HEK293T (cell line): ENCODE measurements around the gene ANKRD33B.

Source experiments
- CTCF ChIA-PET: fragments of 350-600 bp; formaldehyde crosslinking; extraction: SDS; loops from one replicate; lab custom pipeline; 2021; ENCODE audit warnings: antibody characterized with exemption, inconsistent platforms; lab: Yijun Ruan, JAX
- POLR2A ChIA-PET: fragments of 350-600 bp; formaldehyde crosslinking; extraction: SDS; loops from one replicate; lab custom pipeline; 2020; ENCODE audit warnings: antibody characterized with exemption, inconsistent platforms; lab: Yijun Ruan, JAX
- DNase-seq: peaks from one replicate; pipeline ENCODE4 v3.0.0; 2012; ENCODE audit warnings: mixed read lengths; ENCODE audit errors: extremely low spot score
- ARNT ChIP-seq: fragments of 450-650 bp; IDR thresholded peaks from 2 replicates; pipeline ENCODE4 v1.6.1; 2017; ENCODE audit warnings: mild to moderate bottlenecking
- BHLHE40 ChIP-seq: fragments of 450-650 bp; IDR thresholded peaks from 2 replicates; pipeline ENCODE4 v1.6.1; 2016; ENCODE audit warnings: mild to moderate bottlenecking, moderate library complexity, borderline replicate concordance
- CTBP1 ChIP-seq: fragments of 450-650 bp; IDR thresholded peaks from 2 replicates; pipeline ENCODE4 v1.6.1; 2016; ENCODE audit warnings: borderline replicate concordance
- ELF4 ChIP-seq: fragments of 450-650 bp; IDR thresholded peaks from 2 replicates; pipeline ENCODE4 v1.6.1; 2017; ENCODE audit warnings: antibody characterized with exemption
- FOXA1 ChIP-seq: fragments of 450-650 bp; IDR thresholded peaks from 2 replicates; pipeline ENCODE4 v1.6.1; 2016; ENCODE audit warnings: mild to moderate bottlenecking
- FOXK2 ChIP-seq: fragments of 450-650 bp; IDR thresholded peaks from 2 replicates; pipeline ENCODE4 v1.6.1; 2016; ENCODE audit warnings: mild to moderate bottlenecking
- FOXM1 ChIP-seq: fragments of 450-650 bp; IDR thresholded peaks from 2 replicates; pipeline ENCODE4 v1.6.1; 2017; ENCODE audit warnings: mild to moderate bottlenecking, borderline replicate concordance
- HDGF ChIP-seq: fragments of 450-650 bp; IDR thresholded peaks from 2 replicates; pipeline ENCODE4 v1.6.1; 2017; ENCODE audit warnings: antibody characterized with exemption, borderline replicate concordance
- L3MBTL2 ChIP-seq: fragments of 450-650 bp; conservative IDR thresholded peaks from 2 replicates; pipeline ENCODE4 v1.6.1; 2016; ENCODE audit warnings: mild to moderate bottlenecking
- LEF1 ChIP-seq: fragments of 450-650 bp; IDR thresholded peaks from 2 replicates; pipeline ENCODE4 v1.6.1; 2017; ENCODE audit warnings: mild to moderate bottlenecking, borderline replicate concordance
- NFRKB ChIP-seq: fragments of 450-650 bp; IDR thresholded peaks from 2 replicates; pipeline ENCODE4 v1.6.1; 2016; ENCODE audit warnings: mild to moderate bottlenecking, moderate library complexity
- PKNOX1 ChIP-seq: fragments of 450-650 bp; IDR thresholded peaks from 2 replicates; pipeline ENCODE4 v1.6.1; 2016
- SP1 ChIP-seq: fragments of 450-650 bp; IDR thresholded peaks from 2 replicates; pipeline ENCODE4 v1.6.1; 2017
- SUZ12 ChIP-seq: fragments of 450-650 bp; IDR thresholded peaks from 2 replicates; pipeline ENCODE4 v1.6.1; 2016; ENCODE audit warnings: mild to moderate bottlenecking
- TARDBP ChIP-seq: fragments of 450-650 bp; IDR thresholded peaks from 2 replicates; pipeline ENCODE4 v1.6.1; 2016
- ZNF384 ChIP-seq: fragments of 450-650 bp; IDR thresholded peaks from 2 replicates; pipeline ENCODE4 v1.6.1; 2016

ANKRD33B gene

DNA sequence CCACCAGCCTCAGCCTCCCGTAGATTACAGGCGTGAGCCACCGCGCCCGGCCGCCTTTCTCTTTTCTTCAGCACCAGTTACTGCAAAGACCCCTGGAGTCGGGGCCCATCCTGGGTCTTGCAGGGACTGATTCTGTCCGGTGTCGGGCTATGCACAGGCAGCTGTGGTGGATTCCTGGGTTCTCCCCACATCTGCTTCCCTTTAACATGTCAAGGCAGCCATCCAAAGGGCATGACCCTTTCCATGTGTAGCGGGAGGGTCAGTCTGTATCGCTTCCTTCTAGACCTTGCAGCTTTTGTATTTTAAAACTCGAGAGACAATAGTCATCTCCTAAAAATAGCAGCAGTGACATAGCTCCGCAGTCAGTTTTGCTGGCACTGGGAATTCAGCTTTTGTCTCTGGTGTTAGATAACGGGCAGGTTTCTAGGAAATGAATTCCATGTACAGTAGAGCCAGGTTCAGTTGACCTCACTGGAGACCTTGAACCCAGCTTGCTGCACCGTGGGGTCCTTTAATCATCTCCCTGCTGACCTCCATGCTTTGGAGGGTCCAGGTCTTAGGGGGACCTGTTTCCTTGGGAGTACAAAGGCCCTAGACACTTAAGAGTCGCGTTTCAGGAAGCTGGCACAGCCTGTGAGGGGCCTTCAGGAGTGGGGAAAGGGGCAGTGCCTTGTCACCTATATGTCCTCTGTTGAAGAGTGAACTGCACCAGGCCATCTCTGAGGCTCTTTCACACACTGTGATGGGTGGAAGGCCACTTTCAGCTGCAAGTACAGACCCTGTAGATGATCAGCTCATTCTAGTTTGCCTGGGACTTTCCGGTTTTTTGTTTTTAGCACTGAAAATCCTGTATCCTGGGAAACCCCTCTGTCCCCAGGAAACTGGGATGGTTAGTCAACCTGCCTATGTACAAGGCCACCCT lies 13.8 kb downstream of the ANKRD33B start:
- POLR2A ChIA-PET: interaction anchor here (1.2 to 1.5 kb wide), 3 partner anchors 10 to 224 kb away, joined by 3 read pairs; partner anchors contain the start of gene MARCHF6

DNA sequence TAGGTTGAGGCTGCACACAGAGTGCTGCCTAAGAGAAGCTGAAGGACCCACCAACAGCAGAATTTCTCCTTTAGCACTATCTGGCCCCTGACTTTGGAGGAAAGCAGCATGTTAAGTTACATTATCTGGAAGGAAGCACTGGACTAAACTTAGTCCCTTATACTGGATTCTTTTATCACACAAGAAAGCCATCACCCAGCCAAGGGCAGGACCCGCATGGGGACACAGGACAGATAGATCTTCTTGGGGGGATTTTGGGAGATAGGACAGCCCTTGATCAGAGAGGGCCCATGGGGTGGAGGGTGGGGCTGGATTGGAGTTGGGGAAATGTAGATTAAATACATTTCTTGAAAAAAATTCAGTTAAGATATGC lies 14.4 kb downstream of the ANKRD33B start:
- no peak for TF ChIP-seq FOXA1
- no peak for TF ChIP-seq NFRKB
- no peak for TF ChIP-seq LEF1
- no peak for TF ChIP-seq BHLHE40
- TF ChIP-seq ZNF384: no peak
- TF ChIP-seq CTBP1: no peak
- TF ChIP-seq ARNT: no peak
- no peak for TF ChIP-seq TARDBP
- no peak for TF ChIP-seq PKNOX1
- no peak for TF ChIP-seq ELF4
- TF ChIP-seq HDGF: no peak
- TF ChIP-seq SUZ12: no peak
- no peak for TF ChIP-seq L3MBTL2
- no peak for TF ChIP-seq FOXM1
- no peak for TF ChIP-seq SP1
- TF ChIP-seq FOXK2: no peak
- ChIA-PET CTCF (interaction anchor here (0.7 to 2.5 kb wide), 3 partner anchors 25 to 80 kb away, joined by 3 to 10 read pairs (median 4); no protein-coding TSS in a partner anchor), POLR2A (interaction anchor here (1.2 to 1.5 kb wide), 2 partner anchors 10 to 225 kb away, joined by 3 read pairs; partner anchors contain the start of gene MARCHF6)
- no peak for DNase-seq

More for the DNA sequence above, 13.8 kb downstream of the ANKRD33B start:
- CTCF ChIA-PET: interaction anchor here (0.5 to 2.5 kb wide), 4 partner anchors 25 to 123 kb away, joined by 3 to 10 read pairs (median 4); no protein-coding TSS in a partner anchor
- no peak for DNase-seq
- TF ChIP-seq HDGF (no peak), BHLHE40 (no peak), SP1 (no peak), ELF4 (no peak), FOXA1 (no peak), SUZ12 (no peak), ZNF384 (no peak), FOXM1 (no peak), NFRKB (no peak), FOXK2 (no peak)

DNA sequence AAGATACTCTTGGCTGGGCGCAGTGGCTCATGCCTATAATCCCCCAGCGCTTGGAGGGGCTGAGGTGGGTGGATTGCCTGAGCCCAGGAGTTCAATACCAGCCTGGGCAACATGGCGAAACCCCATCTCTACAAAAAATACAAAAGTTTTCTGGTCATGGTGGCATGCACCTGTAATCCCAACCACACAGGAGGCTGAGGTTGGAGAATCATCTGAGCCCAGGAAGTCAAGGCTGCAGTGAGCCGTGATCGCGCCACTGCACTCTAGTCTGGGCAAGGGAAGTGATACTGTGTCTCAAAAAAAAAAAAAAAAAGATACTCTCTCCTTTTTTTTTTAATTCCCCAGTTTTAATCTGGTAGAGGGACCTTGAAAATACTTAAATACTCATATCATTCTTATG lies 15.0 kb downstream of the ANKRD33B start:
- no peak for TF ChIP-seq LEF1
- no peak for TF ChIP-seq SUZ12
- no peak for TF ChIP-seq L3MBTL2
- TF ChIP-seq BHLHE40: no peak
- POLR2A ChIA-PET: no interaction called here
- no peak for DNase-seq
- CTCF ChIA-PET: no interaction called here

DNA sequence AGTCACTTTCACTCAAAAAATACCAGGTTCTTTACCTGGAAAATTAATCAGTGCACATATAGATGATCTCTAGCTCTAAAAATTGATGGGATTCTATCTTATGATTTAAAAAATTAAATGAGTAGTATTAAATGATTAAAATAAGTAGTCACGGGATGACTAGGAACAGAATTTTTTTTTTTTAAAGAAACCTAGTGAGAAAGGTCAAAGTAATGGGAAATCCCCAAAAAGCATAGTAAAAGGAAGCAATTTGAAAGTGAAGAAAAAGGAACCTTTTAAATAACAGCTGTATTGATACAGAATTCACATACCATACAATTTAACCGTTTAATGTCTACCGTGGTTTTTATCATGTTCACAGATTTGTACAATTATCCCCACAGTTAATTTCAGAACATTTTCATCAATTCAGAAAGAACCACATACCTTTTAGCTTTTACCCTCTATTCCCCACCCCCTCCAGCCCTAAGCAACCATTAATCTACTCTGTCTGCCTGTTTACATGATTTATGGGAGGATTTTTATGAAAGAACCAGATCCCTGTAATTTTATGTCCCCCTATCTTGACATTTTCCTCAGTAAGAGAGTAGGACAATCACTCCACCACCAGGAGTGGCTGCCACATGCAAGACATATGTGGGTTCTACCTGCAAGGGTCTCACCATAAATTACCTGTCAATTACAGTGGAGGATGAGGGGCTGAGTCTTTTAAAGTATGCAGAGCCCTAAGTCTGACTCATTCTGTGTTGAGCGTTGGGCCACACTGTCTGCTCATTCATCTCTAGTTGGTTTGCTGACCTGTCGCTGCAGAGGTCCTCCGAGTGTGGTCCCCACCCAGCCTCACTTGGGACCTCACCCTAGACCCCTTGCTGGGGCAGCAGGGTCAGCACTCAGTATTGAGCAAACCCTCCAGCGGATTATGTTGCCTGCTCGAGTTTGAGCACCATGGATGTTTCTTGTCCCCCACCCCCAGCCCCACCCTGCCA lies 16.0 kb downstream of the ANKRD33B start:
- ChIA-PET CTCF (no interaction called here), POLR2A (interaction anchor here (1.3 kb wide), 1 partner anchor 16 kb away, joined by 3 read pairs; the partner anchor contains the start of gene ANKRD33B)
- TF ChIP-seq SP1 (no peak), PKNOX1 (peak; percentile 94)
- DNase-seq: no peak

DNA sequence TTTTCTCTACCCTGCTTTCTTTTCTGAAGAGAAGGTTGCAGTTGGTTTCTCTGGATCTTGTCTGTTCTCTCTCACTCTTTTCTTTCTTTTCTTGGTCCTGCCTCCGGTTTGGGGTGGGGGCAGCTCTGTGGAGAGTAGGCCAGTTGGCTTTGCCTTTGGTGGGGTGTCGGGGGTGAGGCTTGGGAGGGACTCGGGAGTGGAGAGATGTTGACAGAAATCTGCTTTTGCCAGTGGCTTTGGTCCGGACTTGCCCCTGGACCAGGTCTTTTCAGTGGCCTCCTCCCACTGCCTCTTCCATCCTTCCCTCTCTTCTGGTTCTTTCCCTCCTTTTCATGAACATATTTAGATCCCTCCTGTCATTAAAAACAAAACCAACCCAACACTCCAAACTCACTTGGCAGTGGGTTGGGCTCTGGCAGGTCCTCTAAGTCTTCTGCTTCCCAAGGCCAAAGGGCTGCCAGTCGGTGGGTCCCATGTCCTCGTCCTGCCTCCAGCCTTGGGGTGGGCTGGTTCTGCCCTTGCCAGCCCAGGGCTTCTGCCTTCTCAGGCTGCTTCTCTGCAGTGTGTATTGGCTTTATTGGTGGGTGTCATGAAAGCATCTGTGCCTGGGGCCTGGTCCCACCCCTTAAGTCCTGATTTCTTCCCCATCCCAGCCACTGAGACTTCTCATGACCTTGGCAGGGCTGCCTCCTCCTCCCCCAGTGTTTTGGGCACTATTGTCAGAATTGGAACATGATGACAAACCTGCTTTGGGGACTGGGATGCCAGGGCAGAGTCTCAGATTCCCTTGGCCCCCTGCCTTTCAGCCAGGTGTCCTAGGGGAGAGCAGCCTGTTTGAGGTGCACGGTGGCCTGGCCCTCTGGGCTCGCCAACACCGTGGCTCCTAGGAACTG lies 16.9 kb downstream of the ANKRD33B start:
- TF ChIP-seq CTBP1: no peak
- TF ChIP-seq FOXA1: no peak
- no peak for TF ChIP-seq LEF1
- TF ChIP-seq FOXM1: no peak
- no peak for TF ChIP-seq SP1
- no peak for TF ChIP-seq NFRKB
- no peak for TF ChIP-seq BHLHE40
- no peak for TF ChIP-seq ZNF384
- TF ChIP-seq ARNT: no peak
- TF ChIP-seq SUZ12: no peak
- no peak for TF ChIP-seq TARDBP
- TF ChIP-seq FOXK2: no peak
- no peak for TF ChIP-seq ELF4
- TF ChIP-seq HDGF: no peak
- TF ChIP-seq PKNOX1: no peak
- DNase-seq: no peak
- ChIA-PET CTCF (no interaction called here), POLR2A (interaction anchor here (1.3 kb wide), 1 partner anchor 17 kb away, joined by 3 read pairs; the partner anchor contains the start of gene ANKRD33B)
